Measurements from ENCODE around the gene IL20.

Gene IL20

GRCh38 chr1:206864939-206865671 lies at the start of gene IL20:
TSS of gene IL20 (plus strand) at chr1:206865623. CDS start at chr1:206865853, 230 bp downstream.
- POLR2A ChIA-PET = no interaction called here
- CTCF ChIA-PET = interaction anchor here (0.6 to 2.8 kb wide), 32 partner anchors 8 to 386 kb away, joined by 3 to 27 read pairs (median 5); no protein-coding TSS in a partner anchor
- Histone ChIP-seq H3K4me1 (ENCODE audit: control insufficient read depth, insufficient read depth, low read length) (no peaks in the 10 kb centered on the region), H3K4me3 (ENCODE audit: low read depth, low read length) (no peak within 1 kb of the TSS), H3K36me3 (ENCODE audit: control insufficient read depth in 2 of 2, insufficient read depth in 1 of 2, low read length in 2 of 2) (no peaks in the 10 kb centered on the region), H3K27ac (ENCODE audit: extremely low read depth, low read depth, low read length) (no peak within 1 kb of the TSS), H3K9me3 (ENCODE audit: control insufficient read depth, insufficient read depth, low read depth, low read length) (no peaks in the 10 kb centered on the region)
- peak; percentile 68 for TF ChIP-seq CTCF (tag by site-specific recombination; IDR thresholded peaks at IDR 0.05)
- no peak for TF ChIP-seq ATF2 (tag by site-specific recombination; IDR thresholded peaks at IDR 0.05; ENCODE audit: low read depth)
- 0 out of 2 replicates have a peak, but pooled peaks have one; percentile 29 for TF ChIP-seq PRDM1 (tag by site-specific recombination; IDR thresholded peaks at IDR 0.05)
- TF ChIP-seq ZNF639 (tag by site-specific recombination; IDR thresholded peaks at IDR 0.05) = no peak
- no peak for TF ChIP-seq ZNF529 (tag by site-specific recombination; IDR thresholded peaks at IDR 0.05; ENCODE audit: insufficient replicate concordance)
- peak; percentile 42 for TF ChIP-seq ZNF654 (tag by site-specific recombination; IDR thresholded peaks at IDR 0.05; ENCODE audit: low read depth)
- peak; percentile 83 for TF ChIP-seq ZNF660 (tag by site-specific recombination; IDR thresholded peaks at IDR 0.05)
- no peak for TF ChIP-seq ZSCAN16 (tag by site-specific recombination; IDR thresholded peaks at IDR 0.05)
- TF ChIP-seq PATZ1 (tag by site-specific recombination; IDR thresholded peaks at IDR 0.05) = no peak
- no peak for TF ChIP-seq AEBP2 (tag by site-specific recombination; IDR thresholded peaks at IDR 0.05; ENCODE audit: borderline replicate concordance)
- no peak for TF ChIP-seq ZBTB11 (tag by site-specific recombination; conservative IDR thresholded peaks at IDR 0.05; ENCODE audit: low read depth)
- peak; percentile 55 for TF ChIP-seq ZBTB17 (tag by site-specific recombination; IDR thresholded peaks at IDR 0.05)
- TF ChIP-seq ZSCAN4 (tag by site-specific recombination; IDR thresholded peaks at IDR 0.05) = no peak

Measured in HEK293 (cell line).